WTC11 (cell line): ENCODE measurements around the gene CDH1.

Source experiments
- AFF4 ChIP-seq: sonication (generic); formaldehyde crosslinking; IDR thresholded peaks from 2 replicates; pipeline ENCODE4 v1.8.1; 2023; ENCODE audit warnings: mild to moderate bottlenecking, missing genetic modification reagents, borderline replicate concordance
- CBFB ChIP-seq: sonication (generic); formaldehyde crosslinking; IDR thresholded peaks from 2 replicates; pipeline ENCODE4 v1.8.1; 2022; ENCODE audit warnings: mild to moderate bottlenecking, low read depth, missing genetic modification reagents
- HMGXB4 ChIP-seq: sonication (generic); formaldehyde crosslinking; IDR thresholded peaks from 2 replicates; pipeline ENCODE4 v1.8.1; 2023; ENCODE audit warnings: mild to moderate bottlenecking, moderate library complexity, missing genetic modification reagents
- JUN ChIP-seq: sonication (generic); formaldehyde crosslinking; IDR thresholded peaks from 2 replicates; pipeline ENCODE4 v1.8.0; 2023; ENCODE audit warnings: mild to moderate bottlenecking, missing genetic modification reagents
- KAT7 ChIP-seq: sonication (generic); formaldehyde crosslinking; IDR thresholded peaks from 2 replicates; pipeline ENCODE4 v1.8.1; 2023; ENCODE audit warnings: missing genetic modification reagents, mild to moderate bottlenecking, borderline replicate concordance
- SMAD3 ChIP-seq: sonication (generic); formaldehyde crosslinking; IDR thresholded peaks from 2 replicates; pipeline ENCODE4 v1.8.0; 2022; ENCODE audit warnings: missing genetic modification reagents, mild to moderate bottlenecking, borderline replicate concordance
- TEAD4 ChIP-seq: sonication (generic); formaldehyde crosslinking; IDR thresholded peaks from 2 replicates; pipeline ENCODE4 v1.8.0; 2022; ENCODE audit warnings: mild to moderate bottlenecking, missing genetic modification reagents
- USF1 ChIP-seq: sonication (generic); formaldehyde crosslinking; IDR thresholded peaks from 2 replicates; pipeline ENCODE4 v1.8.0; 2022; ENCODE audit warnings: mild to moderate bottlenecking, missing genetic modification reagents
- USF2 ChIP-seq: sonication (generic); formaldehyde crosslinking; IDR thresholded peaks from 2 replicates; pipeline ENCODE4 v1.8.1; 2023; ENCODE audit warnings: mild to moderate bottlenecking, missing genetic modification reagents, moderate library complexity
- ZNF121 ChIP-seq: sonication (generic); formaldehyde crosslinking; IDR thresholded peaks from 2 replicates; pipeline ENCODE4 v1.8.0; 2023; ENCODE audit warnings: missing genetic modification reagents
- TF ChIP-seq, protein P1 (sequence below): fragments of 200-600 bp; IDR thresholded peaks from 2 replicates; pipeline ENCODE4 v1.8.0; 2022; ENCODE audit warnings: antibody characterized with exemption
- TF ChIP-seq, protein P2 (sequence below): fragments of 250-450 bp; sonication (Bioruptor Pico); IDR thresholded peaks from 2 replicates; pipeline ENCODE4 v1.9.0; 2021; ENCODE audit warnings: mild to moderate bottlenecking
- TF ChIP-seq, protein P3 (sequence below): sonication (generic); formaldehyde crosslinking; IDR thresholded peaks from 2 replicates; pipeline ENCODE4 v1.8.0; 2022; ENCODE audit warnings: mild to moderate bottlenecking, missing genetic modification reagents

GRCh38 chr16:68806422-68806821 is 69.3 kb downstream of the CDH1 start:
- no peak for TF ChIP-seq CBFB (CRISPR knock-in tag)
- no peak for TF ChIP-seq USF2 (CRISPR knock-in tag)
- TF ChIP-seq, protein P1, sequence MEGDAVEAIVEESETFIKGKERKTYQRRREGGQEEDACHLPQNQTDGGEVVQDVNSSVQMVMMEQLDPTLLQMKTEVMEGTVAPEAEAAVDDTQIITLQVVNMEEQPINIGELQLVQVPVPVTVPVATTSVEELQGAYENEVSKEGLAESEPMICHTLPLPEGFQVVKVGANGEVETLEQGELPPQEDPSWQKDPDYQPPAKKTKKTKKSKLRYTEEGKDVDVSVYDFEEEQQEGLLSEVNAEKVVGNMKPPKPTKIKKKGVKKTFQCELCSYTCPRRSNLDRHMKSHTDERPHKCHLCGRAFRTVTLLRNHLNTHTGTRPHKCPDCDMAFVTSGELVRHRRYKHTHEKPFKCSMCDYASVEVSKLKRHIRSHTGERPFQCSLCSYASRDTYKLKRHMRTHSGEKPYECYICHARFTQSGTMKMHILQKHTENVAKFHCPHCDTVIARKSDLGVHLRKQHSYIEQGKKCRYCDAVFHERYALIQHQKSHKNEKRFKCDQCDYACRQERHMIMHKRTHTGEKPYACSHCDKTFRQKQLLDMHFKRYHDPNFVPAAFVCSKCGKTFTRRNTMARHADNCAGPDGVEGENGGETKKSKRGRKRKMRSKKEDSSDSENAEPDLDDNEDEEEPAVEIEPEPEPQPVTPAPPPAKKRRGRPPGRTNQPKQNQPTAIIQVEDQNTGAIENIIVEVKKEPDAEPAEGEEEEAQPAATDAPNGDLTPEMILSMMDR, result no peak
- TF ChIP-seq, protein P2, sequence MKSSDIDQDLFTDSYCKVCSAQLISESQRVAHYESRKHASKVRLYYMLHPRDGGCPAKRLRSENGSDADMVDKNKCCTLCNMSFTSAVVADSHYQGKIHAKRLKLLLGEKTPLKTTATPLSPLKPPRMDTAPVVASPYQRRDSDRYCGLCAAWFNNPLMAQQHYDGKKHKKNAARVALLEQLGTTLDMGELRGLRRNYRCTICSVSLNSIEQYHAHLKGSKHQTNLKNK (CRISPR knock-in tag), result no peak
- TF ChIP-seq SMAD3 (CRISPR knock-in tag), result no peak
- TF ChIP-seq TEAD4 (CRISPR knock-in tag), result no peak
- TF ChIP-seq USF1 (CRISPR knock-in tag), result no peak
- TF ChIP-seq KAT7 (CRISPR knock-in tag), result no peak
- no peak for TF ChIP-seq JUN (CRISPR knock-in tag)
- no peak for TF ChIP-seq HMGXB4 (CRISPR knock-in tag)
- no peak for TF ChIP-seq ZNF121 (CRISPR knock-in tag)
- TF ChIP-seq, protein P3, sequence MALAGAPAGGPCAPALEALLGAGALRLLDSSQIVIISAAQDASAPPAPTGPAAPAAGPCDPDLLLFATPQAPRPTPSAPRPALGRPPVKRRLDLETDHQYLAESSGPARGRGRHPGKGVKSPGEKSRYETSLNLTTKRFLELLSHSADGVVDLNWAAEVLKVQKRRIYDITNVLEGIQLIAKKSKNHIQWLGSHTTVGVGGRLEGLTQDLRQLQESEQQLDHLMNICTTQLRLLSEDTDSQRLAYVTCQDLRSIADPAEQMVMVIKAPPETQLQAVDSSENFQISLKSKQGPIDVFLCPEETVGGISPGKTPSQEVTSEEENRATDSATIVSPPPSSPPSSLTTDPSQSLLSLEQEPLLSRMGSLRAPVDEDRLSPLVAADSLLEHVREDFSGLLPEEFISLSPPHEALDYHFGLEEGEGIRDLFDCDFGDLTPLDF (CRISPR knock-in tag), result no peak
- no peak for TF ChIP-seq AFF4
